ENCODE measurements around the gene SORCS2.

Gene SORCS2

DNA sequence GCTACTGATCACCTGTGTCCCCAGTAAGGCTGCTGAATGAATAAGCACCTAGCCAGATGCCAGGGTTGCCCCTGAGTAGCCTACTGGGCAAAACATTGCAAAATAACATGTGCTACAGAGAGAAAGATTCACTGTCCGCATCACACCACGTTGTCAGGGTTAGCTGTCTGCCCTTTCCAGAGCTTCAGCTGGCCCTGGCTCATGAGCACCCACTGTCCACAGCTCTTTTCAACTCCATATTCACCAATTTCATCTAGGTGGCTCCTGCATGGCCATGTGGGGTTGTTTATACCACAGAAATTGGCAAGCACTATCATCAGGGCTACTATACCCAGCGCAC is 470.1 kb downstream of the SORCS2 start:
- DNase-seq, result no peak

DNA sequence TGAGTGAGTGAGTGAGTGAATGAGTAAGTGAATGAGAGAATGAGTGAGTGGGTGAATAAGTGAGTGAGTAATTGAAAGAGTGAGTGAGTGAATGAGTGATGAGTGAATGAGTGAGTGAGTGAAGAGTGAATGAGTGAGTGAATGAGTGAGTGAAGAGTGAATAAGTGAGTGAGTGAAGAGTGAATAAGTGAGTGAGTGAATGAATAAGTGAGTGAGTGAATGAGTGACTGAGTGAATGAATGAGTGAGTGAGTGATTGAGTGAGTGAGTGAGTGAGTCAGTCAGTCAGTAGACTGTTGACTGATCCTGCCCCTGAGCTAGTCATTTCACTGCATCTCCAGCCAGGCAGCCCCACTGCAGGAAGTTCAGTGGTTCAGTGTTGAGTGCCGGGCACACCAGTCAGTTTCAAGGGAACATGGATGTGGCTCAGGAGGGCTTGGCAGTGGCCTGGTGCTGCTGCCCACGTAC is 470.8 kb downstream of the SORCS2 start:
- peak; percentile 45 for DNase-seq

- no peak for DNase-seq
These were observed 471.8 kb downstream of the SORCS2 start for GRCh38 chr4:7664106-7664505.

- DNase-seq, result no peak
These were observed 473.0 kb downstream of the SORCS2 start for GRCh38 chr4:7665321-7665720.

- no peak for DNase-seq
These were observed 473.7 kb downstream of the SORCS2 start for GRCh38 chr4:7666011-7666410.

DNA sequence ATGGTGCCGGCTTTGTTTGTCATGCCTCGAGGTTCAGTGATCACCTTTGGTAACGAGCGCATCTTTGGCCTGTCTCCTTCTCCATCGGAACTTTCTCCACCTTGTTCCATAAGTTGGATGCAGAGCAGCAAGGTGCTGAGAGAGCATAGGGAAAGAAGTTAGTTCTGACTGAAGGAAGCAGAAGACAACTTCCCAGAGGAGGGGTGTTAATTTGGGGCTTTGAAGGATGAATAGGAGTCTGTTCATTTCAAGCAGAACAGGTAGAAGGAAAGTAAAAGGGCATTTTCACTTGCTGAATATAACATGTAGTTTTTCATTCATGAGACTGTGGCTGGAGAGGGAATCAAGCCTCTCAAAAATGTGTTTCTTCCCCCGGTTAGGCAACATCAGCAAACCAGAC is 474.4 kb downstream of the SORCS2 start:
- DNase-seq, result no peak

- no peak for DNase-seq
These were observed 475.9 kb downstream of the SORCS2 start for GRCh38 chr4:7668271-7668670.

GRCh38 chr4:7668826-7669225 is 476.5 kb downstream of the SORCS2 start:
- DNase-seq, result no peak

- DNase-seq, result no peak
These were observed 480.3 kb downstream of the SORCS2 start for GRCh38 chr4:7672601-7673000.

- no peak for DNase-seq
These were observed 480.8 kb downstream of the SORCS2 start for GRCh38 chr4:7673121-7673520.

DNA sequence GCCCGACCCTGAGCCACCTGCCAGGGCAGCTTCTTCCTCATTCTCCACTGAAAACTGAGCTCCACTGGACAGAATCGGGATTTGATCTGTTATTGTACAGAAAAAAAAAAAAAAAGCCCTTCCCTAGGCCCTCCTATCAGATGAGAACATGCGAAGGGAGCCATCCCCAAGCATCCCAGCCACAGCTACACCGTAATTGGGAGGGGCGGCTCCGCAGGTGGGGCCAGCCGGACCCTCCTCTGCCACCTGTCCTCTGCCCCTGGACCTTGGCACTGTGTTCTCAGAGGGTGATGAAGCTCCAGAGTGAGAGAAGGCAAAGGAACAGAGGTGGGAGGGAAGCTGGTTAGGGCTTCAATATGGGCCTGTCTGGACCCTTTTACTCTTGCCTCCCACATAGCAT is 482.4 kb downstream of the SORCS2 start:
- DNase-seq, result no peak

GRCh38 chr4:7675136-7675535 is 482.8 kb downstream of the SORCS2 start:
- DNase-seq, result no peak

GRCh38 chr4:7675612-7676320 is 483.4 kb downstream of the SORCS2 start:
- DNase-seq, result no peak

DNA sequence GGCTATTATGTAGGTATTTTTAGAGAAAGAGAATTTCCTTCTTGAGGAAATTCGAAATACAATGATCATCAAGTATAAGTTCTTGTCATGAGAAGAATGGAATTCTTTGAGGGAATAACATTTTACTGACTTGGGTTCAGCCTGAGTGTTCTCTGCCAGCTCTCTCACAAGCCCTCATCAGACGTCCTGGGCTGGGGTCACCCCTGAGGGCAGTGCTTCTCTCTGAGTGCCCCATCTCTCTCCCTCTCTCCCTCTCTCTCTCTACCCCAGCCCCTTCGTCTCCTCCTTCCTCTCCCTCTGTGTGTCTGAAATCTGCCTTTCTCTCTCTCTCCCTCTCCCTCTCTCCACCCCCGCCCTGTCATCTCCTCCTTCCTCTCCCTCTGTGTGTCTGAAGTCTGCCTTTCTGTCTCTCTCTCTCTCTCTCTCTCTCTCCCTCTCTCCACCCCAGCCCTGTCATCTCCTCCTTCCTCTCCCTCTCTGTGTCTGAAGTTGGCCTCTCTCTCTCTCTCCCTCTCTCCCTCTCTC is 484.1 kb downstream of the SORCS2 start:
- DNase-seq, result no peak

DNA sequence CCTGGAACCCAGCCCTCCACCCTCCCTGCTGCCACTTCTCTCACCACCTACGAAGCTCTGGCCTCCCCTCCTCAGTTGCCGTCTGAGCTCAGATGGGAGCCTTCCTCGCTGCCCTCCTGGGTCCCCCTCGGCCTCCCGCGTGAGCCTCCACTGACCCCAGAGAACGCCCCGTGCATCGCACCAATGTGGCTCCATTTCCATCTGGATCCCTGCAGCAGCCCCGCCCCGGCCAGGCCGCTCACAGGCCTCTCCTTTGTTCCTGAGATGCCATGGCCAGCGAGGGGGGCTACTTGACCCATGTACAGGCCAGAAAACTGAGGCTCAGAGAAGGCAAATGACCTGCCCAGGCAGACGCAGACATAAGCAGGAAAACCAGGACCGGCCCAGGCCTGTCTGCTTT is 484.7 kb downstream of the SORCS2 start:
- no peak for DNase-seq

- DNase-seq, result no peak
These were observed 485.5 kb downstream of the SORCS2 start for GRCh38 chr4:7677799-7678301.

GRCh38 chr4:7678318-7678852 is 486.0 kb downstream of the SORCS2 start:
- DNase-seq, result no peak

- no peak for DNase-seq
These were observed 487.2 kb downstream of the SORCS2 start for GRCh38 chr4:7679406-7680040.

GRCh38 chr4:7680106-7680505 is 487.8 kb downstream of the SORCS2 start:
- DNase-seq, result no peak

DNA sequence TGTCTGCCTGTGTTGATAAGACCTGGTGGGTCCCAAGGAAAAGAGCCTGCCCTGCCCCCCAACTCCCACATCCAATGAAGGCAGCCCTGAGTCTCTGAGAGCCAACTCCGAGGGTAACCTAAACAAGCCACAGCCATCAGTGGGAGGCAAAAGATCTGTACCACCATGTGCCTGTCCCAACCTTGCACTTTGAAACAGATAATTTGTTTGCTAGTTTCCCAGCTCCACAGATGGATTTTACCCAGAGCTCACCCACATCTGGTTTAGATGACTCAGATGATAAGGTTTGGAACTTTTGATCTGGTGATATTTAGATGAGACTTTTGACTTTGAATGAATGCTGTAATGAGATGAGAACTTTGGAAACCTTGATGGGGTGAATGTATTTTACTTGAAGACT is 488.4 kb downstream of the SORCS2 start:
- no peak for DNase-seq

DNA sequence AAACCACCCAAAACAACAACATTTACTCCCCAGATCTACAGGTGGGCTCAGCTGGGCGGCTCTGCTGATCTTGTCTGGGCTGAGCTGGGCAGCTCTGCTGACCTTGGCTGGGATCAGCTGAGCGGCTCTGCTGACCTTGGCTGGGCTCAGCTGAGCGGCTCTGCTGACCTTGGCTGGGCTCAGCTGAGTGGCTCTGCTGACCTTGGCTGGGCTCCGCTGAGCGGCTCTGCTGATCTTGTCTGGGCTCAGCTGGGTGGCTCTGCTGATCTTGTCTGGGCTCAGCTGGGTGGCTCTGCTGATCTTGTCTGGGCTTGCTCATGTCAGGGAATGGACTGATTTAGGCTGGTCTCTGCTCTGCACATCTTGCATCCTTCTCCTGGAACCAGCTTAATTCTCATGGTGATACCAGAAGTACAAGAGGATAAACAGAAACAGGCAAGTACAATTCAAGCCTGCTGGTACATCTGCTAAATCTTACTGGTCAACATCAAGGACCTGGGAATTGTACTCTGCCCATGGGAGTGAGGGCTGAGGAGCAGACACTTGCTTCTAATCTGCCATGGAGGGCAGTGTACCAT is 490.9 kb downstream of the SORCS2 start:
- DNase-seq, result no peak

DNA sequence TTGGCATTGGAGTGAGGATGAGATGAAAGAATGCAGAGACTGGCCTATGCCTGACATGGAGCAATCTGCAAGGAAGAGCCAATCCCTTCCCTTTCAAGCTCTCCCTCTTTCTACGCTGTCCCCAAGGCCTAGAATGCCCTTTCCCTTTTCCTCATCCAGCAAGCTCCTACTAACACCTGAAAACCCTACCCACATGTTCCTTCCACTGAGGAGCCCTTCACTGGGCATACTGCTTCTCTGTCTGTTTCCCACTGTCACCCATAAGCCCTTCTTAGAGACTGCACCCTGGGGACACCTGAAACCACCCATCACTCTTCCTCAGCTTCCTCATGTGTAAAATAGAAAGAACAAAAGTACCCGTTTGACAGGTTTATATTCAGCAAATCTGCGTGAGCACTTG is 492.0 kb downstream of the SORCS2 start:
- DNase-seq, result peak; percentile 29

DNA sequence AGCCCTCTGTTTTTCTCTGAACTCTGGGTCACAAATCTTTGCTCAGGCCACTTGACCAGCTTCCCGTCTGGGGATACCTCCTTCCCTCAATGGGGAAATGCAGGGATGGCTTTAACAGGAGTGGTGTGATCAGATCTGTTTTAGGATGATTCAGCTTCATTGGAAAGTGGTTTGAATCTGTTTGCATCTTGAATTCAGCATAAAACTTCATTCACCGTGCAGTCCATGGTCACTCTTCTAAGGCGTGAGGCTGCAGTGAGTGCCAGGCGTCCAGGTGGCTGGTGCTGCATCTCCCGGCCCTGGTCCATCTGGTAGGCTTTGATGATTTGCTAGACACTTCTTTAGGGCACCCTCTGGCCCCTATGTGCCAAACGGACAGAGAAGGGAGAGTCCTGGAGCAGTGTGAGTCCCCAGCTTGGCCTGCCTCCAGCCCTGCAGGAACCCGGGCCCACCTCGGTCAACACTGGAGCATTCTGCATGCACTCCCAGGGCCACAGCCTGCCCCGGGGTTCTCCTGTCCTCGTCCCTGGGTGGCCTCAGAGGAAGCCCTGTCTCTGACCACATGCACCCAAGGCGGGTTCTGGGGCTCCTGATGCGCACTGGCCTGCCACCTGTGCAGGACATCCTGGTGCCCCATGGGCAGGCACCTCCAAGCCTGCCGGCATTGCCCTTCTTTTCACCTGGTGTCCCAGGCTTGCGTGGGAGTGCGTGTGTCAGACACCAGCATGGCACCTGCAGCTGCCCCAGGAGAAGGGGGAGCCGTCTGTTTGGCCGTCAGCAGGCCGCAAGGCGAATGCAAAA is 493.9 kb downstream of the SORCS2 start:
- DNase-seq, result no peak
